ENCODE data around the gene NMNAT2. TPM values are rescaled to one million over a fixed set of nuclear protein-coding genes. Genes with fewer than 3 reads are reported as not detected.

NMNAT2 gene
- total and polyA plus RNA-seq, 12 donors: 0.23 to 5.8 (median 2.1) TPM

DNA sequence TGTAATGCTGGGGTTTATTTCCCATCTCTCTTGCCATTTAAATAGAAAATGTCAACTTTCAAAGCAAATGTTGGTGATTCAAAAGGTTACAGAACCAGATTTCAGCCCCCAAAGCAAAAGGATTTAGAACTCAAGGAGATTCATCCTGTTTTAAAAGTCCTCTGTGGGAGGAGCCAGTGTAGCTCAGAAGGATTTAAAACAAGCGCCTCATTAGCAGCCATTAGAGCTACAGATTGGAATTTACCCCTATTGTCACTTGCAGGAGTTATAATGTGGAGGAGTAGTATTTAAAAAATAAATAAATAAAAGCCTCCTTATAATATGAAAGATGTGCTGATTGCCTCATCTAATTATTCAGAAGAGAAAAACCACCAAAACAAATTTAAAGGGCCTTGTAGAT lies 124.3 kb downstream of the NMNAT2 start:
- Histone ChIP-seq H3K4me1 (peaks cover 0 to 29% (median 12%) of the 10 kb centered on the region in 9 donors), H3K36me3 (no peaks in the 10 kb centered on the region), H3K9me3 (no peaks in the 10 kb centered on the region), H3K27ac (no peak overlapping the region), H3K4me3 (no peak overlapping the region), H3K27me3 (no peaks in the 10 kb centered on the region)
- intact Hi-C loops (cut with DNase I): loop anchor here in 1 of 10 donors (10.0 kb wide), 1 partner anchor 1221 kb away; no protein-coding TSS in a partner anchor
- ATAC-seq (no peak), DNase-seq (no peak)
- 97% methylated on average over 1 of the region's 1 CpG for WGBS, 2 donors
- TF ChIP-seq, protein P1, sequence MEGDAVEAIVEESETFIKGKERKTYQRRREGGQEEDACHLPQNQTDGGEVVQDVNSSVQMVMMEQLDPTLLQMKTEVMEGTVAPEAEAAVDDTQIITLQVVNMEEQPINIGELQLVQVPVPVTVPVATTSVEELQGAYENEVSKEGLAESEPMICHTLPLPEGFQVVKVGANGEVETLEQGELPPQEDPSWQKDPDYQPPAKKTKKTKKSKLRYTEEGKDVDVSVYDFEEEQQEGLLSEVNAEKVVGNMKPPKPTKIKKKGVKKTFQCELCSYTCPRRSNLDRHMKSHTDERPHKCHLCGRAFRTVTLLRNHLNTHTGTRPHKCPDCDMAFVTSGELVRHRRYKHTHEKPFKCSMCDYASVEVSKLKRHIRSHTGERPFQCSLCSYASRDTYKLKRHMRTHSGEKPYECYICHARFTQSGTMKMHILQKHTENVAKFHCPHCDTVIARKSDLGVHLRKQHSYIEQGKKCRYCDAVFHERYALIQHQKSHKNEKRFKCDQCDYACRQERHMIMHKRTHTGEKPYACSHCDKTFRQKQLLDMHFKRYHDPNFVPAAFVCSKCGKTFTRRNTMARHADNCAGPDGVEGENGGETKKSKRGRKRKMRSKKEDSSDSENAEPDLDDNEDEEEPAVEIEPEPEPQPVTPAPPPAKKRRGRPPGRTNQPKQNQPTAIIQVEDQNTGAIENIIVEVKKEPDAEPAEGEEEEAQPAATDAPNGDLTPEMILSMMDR (IDR thresholded peaks at IDR 0.05): no peak

DNA sequence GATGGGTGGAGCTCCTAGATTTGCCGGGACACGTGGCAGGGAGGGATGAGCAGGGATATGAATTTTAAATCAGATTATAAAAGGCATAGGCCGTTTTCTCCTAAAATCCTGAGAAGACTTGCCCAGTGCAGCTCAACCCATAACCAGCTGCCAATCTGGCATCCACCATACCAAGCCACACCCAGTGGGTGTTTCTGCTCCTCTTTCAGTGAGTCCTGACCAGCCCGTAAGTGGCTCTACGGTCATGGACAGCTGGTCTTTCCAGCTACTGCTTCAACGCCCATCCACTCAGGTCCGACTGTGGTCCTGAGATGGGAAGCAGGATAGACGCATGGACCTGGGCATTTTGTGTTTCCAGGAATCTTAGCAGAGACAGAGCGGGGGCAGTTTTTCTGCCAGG lies 124.9 kb downstream of the NMNAT2 start:
- no peak overlapping the region for H3K4me3 ChIP-seq
- H3K36me3 ChIP-seq: no peaks in the 10 kb centered on the region
- H3K27ac ChIP-seq: no peak overlapping the region
- peaks cover 0 to 4% (median 0%) of the 10 kb centered on the region in 11 donors for H3K9me3 ChIP-seq
- ATAC-seq (no peak), DNase-seq (no peak)
- H3K4me1 ChIP-seq: peaks cover 0 to 35% (median 14%) of the 10 kb centered on the region in 9 donors
- WGBS, 2 donors: 93 to 94% methylated on average over 9 of the region's 9 CpGs
- TF ChIP-seq, protein P1 (IDR thresholded peaks at IDR 0.05): no peak
- intact Hi-C loops (cut with DNase I): loop anchor here in 1 of 10 donors (10.0 kb wide), 1 partner anchor 1222 kb away; no protein-coding TSS in a partner anchor
- no peaks in the 10 kb centered on the region for H3K27me3 ChIP-seq

DNA sequence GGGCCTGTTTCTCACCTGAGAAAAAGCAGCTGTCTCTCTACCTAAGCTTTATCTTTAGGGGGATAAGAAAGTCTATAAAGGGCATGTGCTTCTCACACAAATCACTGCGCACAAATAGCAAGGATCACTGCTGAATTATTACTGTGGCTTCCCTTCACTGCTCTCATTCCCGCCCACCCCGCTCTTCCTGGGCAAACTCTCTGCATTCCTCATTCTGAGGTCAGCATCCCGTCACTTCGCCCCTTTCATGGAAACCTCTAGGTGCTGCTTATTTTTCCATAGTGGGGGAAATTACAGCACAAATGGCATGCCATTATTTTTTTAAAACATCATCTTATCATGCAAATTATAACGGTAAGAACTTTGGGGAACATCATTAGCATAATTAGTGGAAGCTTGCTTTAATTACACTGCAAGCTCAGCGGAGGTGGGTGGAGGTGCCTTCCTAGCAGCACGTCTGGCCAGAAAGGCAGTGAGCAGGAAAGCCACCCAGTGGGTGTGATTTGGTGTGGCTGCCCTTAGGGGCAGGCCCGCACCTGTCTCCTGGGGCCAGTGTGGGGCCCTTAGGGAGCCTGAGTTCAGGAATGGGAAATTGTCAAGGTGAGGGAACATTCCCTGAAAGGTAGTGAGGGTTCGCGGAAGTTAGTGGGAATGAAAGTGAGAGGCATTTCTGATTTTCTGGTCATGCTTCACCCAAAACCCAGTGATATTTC lies 126.2 kb downstream of the NMNAT2 start:
- Histone ChIP-seq H3K36me3 (no peaks in the 10 kb centered on the region), H3K4me3 (no peak overlapping the region), H3K9me3 (peaks cover 0 to 4% (median 0%) of the 10 kb centered on the region in 11 donors), H3K4me1 (peaks cover 3 to 48% (median 26%) of the 10 kb centered on the region in 9 donors), H3K27ac (peak overlapping the region in 8 of 10 donors; percentile 14 to 71 (median 55)), H3K27me3 (no peaks in the 10 kb centered on the region)
- intact Hi-C loops (cut with DNase I): loop anchor here in 2 of 10 donors (1.0 to 10.0 kb wide), 2 partner anchors 119 to 1223 kb away; no protein-coding TSS in a partner anchor
- peak in 3 of 8 donors; percentile 19 to 39 (median 32) for ATAC-seq
- DNase-seq: no peak
- TF ChIP-seq, protein P1 (IDR thresholded peaks at IDR 0.05): no peak
- WGBS, 2 donors: 73 to 76% methylated on average over 11 of the region's 11 CpGs

DNA sequence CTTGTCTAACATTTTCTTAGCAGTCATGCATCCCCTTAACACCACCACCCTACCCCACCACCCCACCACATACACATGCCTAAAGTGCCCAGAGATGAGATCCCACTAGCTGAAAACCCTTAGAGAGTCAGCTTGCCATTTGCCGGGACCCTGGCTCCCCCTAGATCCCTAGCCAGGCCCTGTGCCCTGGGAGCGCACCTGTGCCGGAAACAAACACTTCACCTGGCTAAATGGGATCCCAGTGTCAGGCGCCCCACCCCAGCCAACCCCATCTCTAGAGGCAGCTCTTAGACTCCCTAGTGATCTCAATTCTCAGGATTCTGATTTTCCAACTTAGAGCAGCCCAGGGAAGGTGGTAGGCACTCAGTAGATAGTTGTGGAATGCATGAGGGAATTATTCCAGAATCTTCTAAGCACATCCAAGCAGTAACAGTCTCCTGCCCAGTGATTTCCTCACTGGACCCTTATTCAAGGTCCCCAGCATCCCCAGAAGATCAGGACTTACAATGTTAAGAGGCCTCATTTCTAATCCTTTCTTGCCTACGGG lies 126.9 kb downstream of the NMNAT2 start:
- TF ChIP-seq, protein P1 (IDR thresholded peaks at IDR 0.05): no peak
- intact Hi-C loops (cut with DNase I): loop anchor here in 1 of 10 donors (10.0 kb wide), 1 partner anchor 1224 kb away; no protein-coding TSS in a partner anchor
- no peaks in the 10 kb centered on the region for H3K36me3 ChIP-seq
- WGBS, 2 donors: 88 to 89% methylated on average over 5 of the region's 5 CpGs
- H3K27me3 ChIP-seq: no peaks in the 10 kb centered on the region
- H3K27ac ChIP-seq: peak overlapping the region in 8 of 10 donors; percentile 14 to 71 (median 55)
- H3K4me3 ChIP-seq: no peak overlapping the region
- peaks cover 3 to 54% (median 32%) of the 10 kb centered on the region in 9 donors for H3K4me1 ChIP-seq
- DNase-seq: no peak
- peaks cover 0 to 4% (median 0%) of the 10 kb centered on the region in 11 donors for H3K9me3 ChIP-seq
- ATAC-seq: no peak
